ENCODE data around the gene DNM1L.

DNM1L gene

GRCh38 chr12:32651956-32652210 is 27.2 kb upstream of the DNM1L start:
- Histone ChIP-seq H3K79me2 (ENCODE audit: insufficient read depth, low read length) (no peaks in the 10 kb centered on the region), H3K4me3 (ENCODE audit: low read depth, low read length, poor library complexity, severe bottlenecking) (no peak overlapping the region), H3K36me3 (ENCODE audit: insufficient read depth, low read length) (no peaks in the 10 kb centered on the region), H3K9me2 (ENCODE audit: low read depth, low read length) (no peaks in the 10 kb centered on the region), H3K4me1 (ENCODE audit: insufficient read depth, low read length, severe bottlenecking) (no peaks in the 10 kb centered on the region), H3K27me3 (ENCODE audit: insufficient read depth, low read length) (no peaks in the 10 kb centered on the region), H3F3A (ENCODE audit: insufficient read depth, low read length) (no peaks in the 10 kb centered on the region), H3K27ac (ENCODE audit: low read depth, low read length, poor library complexity, severe bottlenecking) (no peak overlapping the region), H3K9me3 (ENCODE audit: low read length) (no peaks in the 10 kb centered on the region), H3K4me2 (ENCODE audit: low read length) (no peak overlapping the region), H2AFZ (ENCODE audit: low read length) (no peak overlapping the region), H4K20me1 (ENCODE audit: insufficient read depth, low read length) (no peaks in the 10 kb centered on the region), H3K9ac (ENCODE audit: low read length) (no peak overlapping the region)
- no peak for TF ChIP-seq EZH2 (IDR thresholded peaks at IDR 0.05; ENCODE audit: borderline replicate concordance, low read length)
- TF ChIP-seq CTCF (IDR thresholded peaks at IDR 0.05; ENCODE audit: low read length): no peak

DNA sequence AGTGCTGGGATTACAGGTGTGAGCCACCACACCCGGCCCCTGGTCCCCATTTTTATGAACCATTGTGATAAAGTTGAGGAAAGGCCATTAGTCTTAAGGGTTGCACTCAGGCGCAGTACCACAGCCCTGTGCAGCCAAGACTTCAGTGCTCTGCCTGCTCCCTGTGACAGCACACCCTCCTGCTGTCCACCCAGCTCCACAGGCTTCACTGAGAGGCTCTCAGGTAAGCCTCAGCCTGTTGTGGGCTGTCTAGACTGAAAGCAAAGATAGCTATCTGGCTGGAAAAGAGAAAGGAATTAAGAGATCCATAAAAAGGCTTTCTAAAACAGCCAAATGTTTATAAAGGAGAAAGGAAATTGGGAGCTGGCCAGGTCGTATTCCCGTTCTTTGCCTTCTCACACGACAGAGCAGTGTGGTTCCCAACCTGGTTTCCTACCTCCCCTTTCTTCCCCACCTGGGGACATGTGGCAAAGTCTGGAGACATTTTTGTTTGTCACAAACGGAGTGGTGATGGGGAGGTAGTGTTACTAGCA is 19.1 kb upstream of the DNM1L start:
- no peaks in the 10 kb centered on the region for H3K9me2 ChIP-seq (ENCODE audit: low read depth, low read length)
- TF ChIP-seq EZH2 (IDR thresholded peaks at IDR 0.05; ENCODE audit: borderline replicate concordance, low read length): no peak
- no peak for TF ChIP-seq CTCF (IDR thresholded peaks at IDR 0.05; ENCODE audit: low read length)
- no peak overlapping the region for H3K4me2 ChIP-seq (ENCODE audit: low read length)
- H3K9me3 ChIP-seq (ENCODE audit: low read length): no peaks in the 10 kb centered on the region
- no peak overlapping the region for H3K4me3 ChIP-seq (ENCODE audit: low read depth, low read length, poor library complexity, severe bottlenecking)
- no peaks in the 10 kb centered on the region for H3F3A ChIP-seq (ENCODE audit: insufficient read depth, low read length)
- H4K20me1 ChIP-seq (ENCODE audit: insufficient read depth, low read length): no peaks in the 10 kb centered on the region
- no peaks in the 10 kb centered on the region for H3K79me2 ChIP-seq (ENCODE audit: insufficient read depth, low read length)
- H3K27me3 ChIP-seq (ENCODE audit: insufficient read depth, low read length): no peaks in the 10 kb centered on the region
- no peak overlapping the region for H3K27ac ChIP-seq (ENCODE audit: low read depth, low read length, poor library complexity, severe bottlenecking)
- no peak overlapping the region for H3K9ac ChIP-seq (ENCODE audit: low read length)
- peak overlapping the region; percentile 63; the same call in 1 of the 2 replicates for H2AFZ ChIP-seq (ENCODE audit: low read length)
- no peaks in the 10 kb centered on the region for H3K36me3 ChIP-seq (ENCODE audit: insufficient read depth, low read length)
- no peaks in the 10 kb centered on the region for H3K4me1 ChIP-seq (ENCODE audit: insufficient read depth, low read length, severe bottlenecking)

GRCh38 chr12:32661706-32662105 is 17.4 kb upstream of the DNM1L start:
- Histone ChIP-seq H3K4me3 (ENCODE audit: low read depth, low read length, poor library complexity, severe bottlenecking) (no peak overlapping the region), H3K9me3 (ENCODE audit: low read length) (no peaks in the 10 kb centered on the region), H3K27me3 (ENCODE audit: insufficient read depth, low read length) (no peaks in the 10 kb centered on the region), H3K36me3 (ENCODE audit: insufficient read depth, low read length) (no peaks in the 10 kb centered on the region), H4K20me1 (ENCODE audit: insufficient read depth, low read length) (no peaks in the 10 kb centered on the region), H3K9ac (ENCODE audit: low read length) (no peak overlapping the region), H2AFZ (ENCODE audit: low read length) (no peak overlapping the region), H3K27ac (ENCODE audit: low read depth, low read length, poor library complexity, severe bottlenecking) (no peak overlapping the region), H3K9me2 (ENCODE audit: low read depth, low read length) (no peaks in the 10 kb centered on the region), H3K4me1 (ENCODE audit: insufficient read depth, low read length, severe bottlenecking) (peaks cover 8% of the 10 kb centered on the region), H3K4me2 (ENCODE audit: low read length) (no peak overlapping the region), H3K79me2 (ENCODE audit: insufficient read depth, low read length) (no peaks in the 10 kb centered on the region), H3F3A (ENCODE audit: insufficient read depth, low read length) (no peaks in the 10 kb centered on the region)
- TF ChIP-seq CTCF (IDR thresholded peaks at IDR 0.05; ENCODE audit: low read length) (no peak), EZH2 (IDR thresholded peaks at IDR 0.05; ENCODE audit: borderline replicate concordance, low read length) (no peak)
